ENCODE measurements around the gene DRD4.

The DRD4 gene

GRCh38 chr11:640021-640706 is 3.1 kb downstream of the DRD4 start:
- no peak for TF ChIP-seq CTCF (IDR thresholded peaks at IDR 0.05; ENCODE audit: low read depth, low read length, missing control alignments)
- DNase-seq (ENCODE audit: low read depth) = no peak
- no peak overlapping the region for H3K4me3 ChIP-seq (ENCODE audit: low read depth, low read length)
- in situ Hi-C loops (cut with HindIII; ENCODE audit: low sequenced_read_pairs) = no loop called here

- in situ Hi-C loops (cut with HindIII; ENCODE audit: low sequenced_read_pairs) = no loop called here
- TF ChIP-seq CTCF (IDR thresholded peaks at IDR 0.05; ENCODE audit: low read depth, low read length, missing control alignments) = no peak
- no peak for DNase-seq (ENCODE audit: low read depth)
- H3K4me3 ChIP-seq (ENCODE audit: low read depth, low read length) = no peak overlapping the region
These were observed 4.8 kb downstream of the DRD4 start for GRCh38 chr11:641806-642370.

- no peak overlapping the region for H3K4me3 ChIP-seq (ENCODE audit: low read depth, low read length)
- DNase-seq (ENCODE audit: low read depth) = no peak
- in situ Hi-C loops (cut with HindIII; ENCODE audit: low sequenced_read_pairs) = no loop called here
- TF ChIP-seq CTCF (IDR thresholded peaks at IDR 0.05; ENCODE audit: low read depth, low read length, missing control alignments) = no peak
These were observed 6.3 kb downstream of the DRD4 start for GRCh38 chr11:643366-643765.

- no peak for DNase-seq (ENCODE audit: low read depth)
- in situ Hi-C loops (cut with HindIII; ENCODE audit: low sequenced_read_pairs) = no loop called here
- no peak overlapping the region for H3K4me3 ChIP-seq (ENCODE audit: low read depth, low read length)
- TF ChIP-seq CTCF (IDR thresholded peaks at IDR 0.05; ENCODE audit: low read depth, low read length, missing control alignments) = no peak
These were observed 7.0 kb downstream of the DRD4 start for GRCh38 chr11:643849-644738.

GRCh38 chr11:645536-645935 is 8.5 kb downstream of the DRD4 start:
- DNase-seq (ENCODE audit: low read depth) = no peak

More at GRCh38 chr11:645536-645935, 8.5 kb downstream of the DRD4 start:
- TF ChIP-seq CTCF (IDR thresholded peaks at IDR 0.05; ENCODE audit: low read depth, low read length, missing control alignments) = no peak
- H3K4me3 ChIP-seq (ENCODE audit: low read depth, low read length) = no peak overlapping the region
- in situ Hi-C loops (cut with HindIII; ENCODE audit: low sequenced_read_pairs) = no loop called here

All from astrocyte of the cerebellum (primary cell).